Right lung (tissue), 5 donors: ENCODE data around the gene RNF217. TPM values are rescaled to one million over a fixed set of nuclear protein-coding genes. Genes with fewer than 3 reads are reported as not detected.
"Not testable (repeated sequence)": the region's sequence is repeated elsewhere in the genome, so short reads cannot be mapped to it uniquely, and the experiment has no call there.

Experiments used
- DNase-seq, 2 donors: peaks; one replicate each; pipeline ENCODE4 v3.0.0-alpha.2; 2013
- polyA plus RNA-seq, 5 donors: library from polyadenylated mRNA; unstranded; fragments of 120-200 nt; gene quantifications; one replicate each; pipeline versions ENCODE4 v1.2.1 to v1.2.3, GENCODE V29; 2013; ENCODE audit warnings: inconsistent platforms in 1 of 5, low replicate concordance in 1 of 5; ENCODE audit not compliant: insufficient read length in 5 of 5, insufficient read depth in 1 of 5

The RNF217 gene
- polyA plus RNA-seq, 5 donors: 14.6 to 34.3 (median 25.1) TPM

DNA sequence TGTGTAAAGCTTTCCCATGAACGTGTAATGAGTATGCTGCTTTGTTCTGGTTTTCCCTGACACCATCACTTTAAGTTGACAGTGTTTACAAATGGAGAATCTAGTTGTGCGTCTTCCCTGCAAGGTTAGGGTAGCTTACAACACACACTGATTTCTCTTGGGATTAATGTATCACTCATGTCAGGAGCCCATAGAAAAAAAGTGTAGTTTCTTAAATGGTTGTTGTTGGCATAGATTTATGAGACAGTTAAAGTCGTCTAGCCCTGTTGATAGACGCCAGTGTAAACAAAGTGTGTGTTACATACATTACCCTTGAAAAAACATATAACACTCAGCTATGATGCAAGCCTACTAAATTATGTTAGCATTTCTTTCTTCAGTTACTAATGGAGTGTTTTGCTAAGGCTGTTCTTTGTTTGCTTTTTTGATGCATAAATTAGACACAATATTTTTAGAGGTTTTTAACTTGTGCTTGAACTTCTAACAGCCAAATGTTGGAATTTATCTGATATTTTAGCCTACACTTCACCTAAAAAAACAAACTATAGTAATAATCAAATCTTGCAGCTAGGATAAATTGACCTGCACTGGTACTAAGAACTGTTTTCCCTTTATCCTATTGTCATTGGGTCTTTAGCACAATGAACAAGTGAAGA lies 88.6 kb downstream of the RNF217 start:
- peak; percentile 5 to 13 for DNase-seq

DNA sequence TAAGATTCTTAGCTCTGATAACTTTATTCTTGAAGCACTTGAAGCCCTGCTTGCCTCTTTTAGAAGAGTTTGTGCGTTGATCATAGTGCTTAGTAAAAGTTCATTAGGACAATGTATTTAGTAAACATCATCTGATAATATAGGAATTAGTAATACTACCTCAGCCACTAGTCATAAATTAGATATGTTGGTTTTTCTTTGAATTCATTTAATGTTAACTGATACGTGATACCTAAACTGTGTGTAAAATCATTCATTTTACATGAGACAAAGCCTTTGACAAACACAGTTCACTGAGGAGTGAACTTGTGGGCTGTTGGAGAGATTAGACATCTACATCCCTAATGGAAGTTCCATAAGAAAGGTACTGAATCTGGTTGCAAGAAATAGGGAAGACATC lies 91.6 kb downstream of the RNF217 start:
- DNase-seq: no peak

DNA sequence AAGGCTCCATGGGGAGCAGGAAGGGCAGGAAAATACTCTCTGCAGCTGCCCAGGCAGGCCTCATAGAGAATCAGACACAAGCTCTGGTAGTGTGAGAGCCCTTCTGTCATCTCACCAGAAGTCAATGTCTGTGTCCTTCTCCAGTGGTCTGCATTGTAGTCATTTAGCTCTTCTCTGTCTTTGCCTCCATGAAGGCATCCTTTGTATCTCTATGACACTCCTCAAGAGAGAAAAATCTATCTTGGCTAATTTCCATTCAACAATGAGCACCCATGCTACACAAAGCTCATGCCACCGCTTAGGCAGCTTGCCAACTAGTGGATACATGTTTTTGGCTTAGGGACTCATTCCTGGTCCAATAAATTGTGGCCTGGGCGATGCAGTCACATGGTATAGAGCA lies 92.1 kb downstream of the RNF217 start:
- DNase-seq: no peak

GRCh38 chr6:125057392-125058246 lies 95.4 kb downstream of the RNF217 start:
- no peak for DNase-seq

DNA sequence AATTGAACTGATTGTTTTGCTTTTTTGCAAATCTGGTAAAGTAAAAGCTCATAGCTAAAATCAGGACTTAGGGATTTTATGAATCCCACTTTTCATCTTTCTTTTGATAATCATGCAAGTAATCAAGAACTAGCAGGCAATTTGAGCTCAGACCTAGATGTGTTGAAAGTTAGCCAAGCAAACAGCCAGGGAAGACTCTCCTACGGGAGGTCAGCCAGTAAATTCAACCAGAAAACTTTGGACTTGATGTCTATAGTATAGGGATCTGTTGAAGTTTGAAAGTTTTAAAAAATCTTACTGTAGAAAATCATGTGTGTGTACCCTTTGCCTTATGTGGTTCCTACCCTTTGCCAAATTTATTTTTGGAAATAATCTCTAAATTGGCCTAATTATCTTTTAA lies 96.3 kb downstream of the RNF217 start:
- no peak for DNase-seq

DNA sequence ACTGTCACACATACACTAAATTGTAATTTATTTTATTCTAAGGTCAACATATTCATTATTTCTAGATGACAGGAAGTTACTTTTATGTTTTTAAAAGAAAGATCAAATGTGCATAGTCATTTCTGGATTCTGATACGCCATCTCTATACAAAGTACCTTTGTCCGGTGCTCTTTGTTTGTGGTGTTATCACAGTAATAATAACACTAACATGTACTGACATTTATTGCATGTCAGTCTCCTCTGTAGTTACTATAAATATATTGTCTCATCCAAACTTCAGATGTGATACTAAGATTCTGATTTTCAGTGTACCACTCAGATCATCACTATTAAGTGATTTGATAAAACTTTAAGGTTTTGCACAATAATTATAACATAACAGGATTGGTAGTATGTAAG lies 101.1 kb downstream of the RNF217 start:
- no peak for DNase-seq

- no peak for DNase-seq
These were observed 103.9 kb downstream of the RNF217 start for GRCh38 chr6:125066140-125066539.

- DNase-seq: no peak
These were observed 104.7 kb downstream of the RNF217 start for GRCh38 chr6:125066964-125067363.

DNA sequence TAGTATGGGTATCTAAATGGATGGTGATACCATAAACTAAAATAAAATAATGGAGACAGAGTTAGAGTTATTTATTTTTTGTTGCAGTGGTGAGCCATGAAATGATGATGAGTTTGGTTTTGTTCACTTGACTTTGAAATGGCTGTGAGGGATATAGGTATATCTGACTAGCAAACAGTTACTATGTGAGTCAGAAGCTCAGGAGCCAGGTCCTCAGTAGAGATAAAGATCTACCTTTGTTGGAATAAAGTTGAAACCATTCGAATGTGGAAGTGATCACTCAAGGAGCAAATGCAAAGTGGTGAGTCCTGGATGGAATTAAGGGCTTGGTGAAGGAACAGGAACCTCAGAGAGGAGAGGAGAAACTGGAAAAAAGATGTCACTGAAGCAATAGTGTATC lies 105.3 kb downstream of the RNF217 start:
- no peak for DNase-seq

DNA sequence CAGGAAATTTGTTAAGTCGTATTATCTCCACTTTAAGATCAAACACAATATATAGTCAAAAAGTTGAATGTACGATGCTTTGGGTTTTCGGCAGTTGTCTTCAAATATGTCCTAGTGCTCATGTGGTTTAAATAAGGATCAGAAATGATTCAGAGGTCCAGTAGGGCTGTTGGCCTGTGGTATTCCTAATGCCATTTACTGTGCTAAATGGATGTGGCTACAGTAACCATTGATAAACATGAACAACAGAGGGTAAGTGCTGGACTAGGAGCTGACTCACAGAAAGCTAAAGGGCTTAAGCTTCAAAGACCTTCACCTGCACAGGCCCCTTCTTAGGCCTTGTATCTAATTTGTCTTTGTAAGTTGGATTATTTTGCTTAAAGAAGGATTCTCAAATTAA lies 110.8 kb downstream of the RNF217 start:
- DNase-seq: no peak

GRCh38 chr6:125074120-125074519 lies 111.9 kb downstream of the RNF217 start:
- DNase-seq: no peak

GRCh38 chr6:125075073-125075472 lies 112.8 kb downstream of the RNF217 start:
- DNase-seq: not testable (repeated sequence)

GRCh38 chr6:125075741-125076481 lies 113.7 kb downstream of the RNF217 start:
- DNase-seq: no peak

DNA sequence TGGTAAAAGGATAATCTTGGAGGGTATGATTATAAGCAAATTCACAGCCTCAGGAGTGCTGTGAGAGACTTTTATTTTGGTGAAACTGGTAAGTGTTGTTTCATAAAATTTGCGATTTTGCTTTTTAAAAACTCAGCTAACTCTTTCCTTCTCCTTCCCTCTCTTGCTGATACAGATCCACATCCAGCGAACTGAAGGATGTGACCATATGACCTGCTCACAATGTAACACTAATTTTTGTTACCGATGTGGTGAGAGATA lies 114.2 kb downstream of the RNF217 start:
- DNase-seq: no peak

DNA sequence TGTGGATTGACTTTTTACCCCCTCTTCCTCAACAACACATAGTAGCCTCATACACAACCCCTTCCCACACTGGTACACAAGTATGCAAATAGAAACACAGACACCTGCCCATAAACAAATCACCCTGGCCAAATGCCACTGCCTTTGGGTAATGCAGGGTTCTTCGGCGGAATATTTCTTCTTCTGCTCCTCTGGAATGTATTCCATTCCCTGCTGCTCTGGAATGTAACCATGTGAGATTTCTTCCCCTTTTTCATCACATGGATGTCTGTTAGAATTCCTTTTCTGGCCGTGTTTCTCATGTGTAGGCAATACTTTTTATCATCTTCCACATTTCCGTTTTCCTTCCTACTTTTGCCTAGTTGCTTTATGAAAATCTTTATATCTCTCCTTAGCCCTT lies 115.2 kb downstream of the RNF217 start:
- no peak for DNase-seq

GRCh38 chr6:125078602-125079321 lies 116.5 kb downstream of the RNF217 start:
- no peak for DNase-seq

GRCh38 chr6:125082908-125083683 lies 120.9 kb downstream of the RNF217 start:
- no peak for DNase-seq

DNA sequence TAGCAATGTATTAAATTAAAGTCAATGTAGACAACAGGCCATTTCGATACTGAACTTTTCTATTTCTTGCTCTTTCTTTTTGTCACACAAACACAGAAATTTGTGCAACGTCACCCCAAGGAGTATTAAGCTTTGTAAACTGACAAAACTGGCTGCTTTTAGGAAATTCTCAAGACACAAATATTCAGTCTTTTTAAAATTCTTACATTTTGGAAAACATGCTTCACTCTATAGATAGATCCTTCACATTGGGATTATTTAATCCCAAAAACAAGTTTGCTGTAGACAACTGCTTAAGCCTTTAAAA lies 121.4 kb downstream of the RNF217 start:
- DNase-seq: no peak

- DNase-seq: no peak
These were observed 124.5 kb downstream of the RNF217 start for GRCh38 chr6:125086716-125087115.

- no peak for DNase-seq
These were observed 126.7 kb downstream of the RNF217 start for GRCh38 chr6:125088963-125089362.

GRCh38 chr6:125094563-125094962 lies 132.3 kb downstream of the RNF217 start:
- DNase-seq: peak in 1 of 2 donors; percentile 14
